H1 (cell line): ENCODE measurements around the gene ITSN1. TPM values are rescaled to one million over a fixed set of nuclear protein-coding genes. Genes with fewer than 3 reads are reported as not detected.

Source experiments
- CTCF ChIA-PET: fragments of 300-600 bp; sonication (Branson Sonifier 250); formaldehyde crosslinking; loops from one replicate; lab custom pipeline; 2021; ENCODE audit not compliant: partially characterized antibody; lab: Charles Lee
- POLR2A ChIA-PET: fragments of 300-600 bp; sonication (Branson Sonifier 250); formaldehyde crosslinking; loops from one replicate; lab custom pipeline; 2021; ENCODE audit warnings: inconsistent platforms; ENCODE audit not compliant: partially characterized antibody; lab: Charles Lee
- DNase-seq, 2 experiments: peaks; one replicate each; pipeline versions ENCODE4 v3.0.0 to v3.0.0-alpha.2; 2010 to 2022; ENCODE audit warnings: low spot score in 2 of 2, low read depth in 1 of 2, mixed read lengths in 1 of 2
- FAIRE-seq: peaks from 2 replicates; lab custom pipeline; 2011; peaks lifted over from hg19 to GRCh38; lab: Jason Lieb, UNC
- H2AFZ ChIP-seq: 2 replicates; pipeline ENCODE4 v1.8.1; 2012; ENCODE audit warnings: low read length, inconsistent platforms
- H2AK5ac ChIP-seq: 2 replicates; pipeline ENCODE4 v1.6.1; 2013; ENCODE audit warnings: low read depth, low read length
- H2BK120ac ChIP-seq: replicated peaks from 2 replicates; pipeline ENCODE3; 2013; ENCODE audit warnings: low read depth, low read length, inconsistent platforms
- H2BK12ac ChIP-seq: 2 replicates; pipeline ENCODE4 v1.6.1; 2013; ENCODE audit warnings: low read depth, low read length
- H2BK15ac ChIP-seq: 2 replicates; pipeline ENCODE4 v1.6.1; 2013; ENCODE audit warnings: low read length
- H2BK20ac ChIP-seq: 2 replicates; pipeline ENCODE4 v1.6.1; 2013; ENCODE audit warnings: low read length
- H2BK5ac ChIP-seq: 2 replicates; pipeline ENCODE4 v1.6.1; 2013; ENCODE audit warnings: low read depth, low read length
- H3K14ac ChIP-seq: 2 replicates; pipeline ENCODE4 v1.6.1; 2013; ENCODE audit warnings: inconsistent platforms; ENCODE audit not compliant: insufficient read length
- H3K18ac ChIP-seq: 2 replicates; pipeline ENCODE4 v1.6.1; 2013; ENCODE audit warnings: low read length; ENCODE audit errors: extremely low read depth
- H3K23ac ChIP-seq: 2 replicates; pipeline ENCODE4 v1.6.1; 2013; ENCODE audit warnings: inconsistent platforms; ENCODE audit not compliant: insufficient read length
- H3K23me2 ChIP-seq: 2 replicates; pipeline ENCODE4 v1.6.1; 2013; ENCODE audit warnings: low read depth, low read length
- H3K27ac ChIP-seq: 2 replicates; pipeline ENCODE4 v1.6.1; 2011; ENCODE audit warnings: low read depth, low read length, inconsistent platforms
- H3K27me3 ChIP-seq, 4 experiments: replicated peaks in 1 of 4; 1 replicate in 1 of 4; 2 replicates in 3 of 4; pipeline versions ENCODE4 v1.6.1 to v1.8.1; 2011 to 2013; ENCODE audit warnings: low read length in 3 of 4, mild to moderate bottlenecking in 3 of 4, inconsistent platforms in 2 of 4, mixed read lengths in 2 of 4, moderate library complexity in 1 of 4; ENCODE audit not compliant: control insufficient read depth in 3 of 4, insufficient read depth in 3 of 4; ENCODE audit errors: extremely low read depth in 1 of 4
- H3K36me3 ChIP-seq, 4 experiments: 2 replicates each; pipeline versions ENCODE4 v1.6.1 to v1.8.1; 2011 to 2013; ENCODE audit warnings: mild to moderate bottlenecking in 4 of 4, low read length in 3 of 4, moderate library complexity in 2 of 4, control low read depth in 1 of 4, inconsistent platforms in 1 of 4; ENCODE audit not compliant: insufficient read depth in 4 of 4, control insufficient read depth in 2 of 4
- H3K4ac ChIP-seq: replicated peaks from 2 replicates; pipeline ENCODE3; 2013; ENCODE audit warnings: low read length, low read depth, mixed read lengths, inconsistent platforms; ENCODE audit not compliant: insufficient read length
- H3K4me1 ChIP-seq, 4 experiments: replicated peaks in 1 of 4; 1 replicate in 1 of 4; 2 replicates in 3 of 4; pipeline versions ENCODE4 v1.6.1 to v1.8.1; 2011 to 2013; ENCODE audit warnings: low read length in 3 of 4, inconsistent platforms in 2 of 4, mixed read lengths in 1 of 4; ENCODE audit not compliant: insufficient read depth in 4 of 4, control insufficient read depth in 3 of 4
- H3K4me2 ChIP-seq, 2 experiments: 2 replicates each; pipeline versions ENCODE4 v1.6.1 to v1.8.1; 2011 to 2013; ENCODE audit warnings: low read depth in 2 of 2, low read length in 2 of 2, control low read depth in 1 of 2, inconsistent platforms in 1 of 2, mild to moderate bottlenecking in 1 of 2; ENCODE audit not compliant: insufficient read depth in 1 of 2
- H3K4me3 ChIP-seq, 4 experiments: fragments of 200-600, 300-600 bp in 1 of 4; sonication (generic), shearing (Covaris generic), sonication (Bioruptor Twin) in 1 of 4; 2 replicates each; pipeline versions ENCODE4 v1.5.1 to v1.8.1; 2011 to 2016; ENCODE audit warnings: low read length in 4 of 4, low read depth in 3 of 4, control low read depth in 2 of 4, inconsistent platforms in 2 of 4, mild to moderate bottlenecking in 2 of 4, mixed read lengths in 1 of 4, moderate library complexity in 1 of 4; ENCODE audit not compliant: insufficient read depth in 2 of 4; ENCODE audit errors: extremely low read depth in 1 of 4
- H3K56ac ChIP-seq: replicated peaks from 2 replicates; pipeline ENCODE3; 2013; ENCODE audit warnings: low read depth, mild to moderate bottlenecking, mixed read lengths, low read length, inconsistent platforms; ENCODE audit not compliant: insufficient read length
- H3K79me1 ChIP-seq: 2 replicates; pipeline ENCODE4 v1.6.1; 2013; ENCODE audit warnings: low read depth, low read length, control low read depth
- H3K79me2 ChIP-seq, 2 experiments: 2 replicates each; pipeline versions ENCODE4 v1.6.1 to v1.8.1; 2012 to 2013; ENCODE audit warnings: low read length in 2 of 2, mild to moderate bottlenecking in 2 of 2, inconsistent platforms in 1 of 2; ENCODE audit not compliant: insufficient read depth in 2 of 2, control insufficient read depth in 1 of 2
- H3K9ac ChIP-seq, 4 experiments: replicated peaks in 1 of 4; 1 replicate in 1 of 4; 2 replicates in 3 of 4; pipeline versions ENCODE4 v1.6.1 to v1.8.1; 2011 to 2013; ENCODE audit warnings: low read depth in 3 of 4, low read length in 3 of 4, control low read depth in 2 of 4, mild to moderate bottlenecking in 2 of 4, moderate library complexity in 2 of 4, inconsistent platforms in 1 of 4; ENCODE audit errors: extremely low read depth in 1 of 4
- H3K9me3 ChIP-seq, 2 experiments: 2 replicates each; pipeline versions ENCODE4 v1.6.1 to v1.8.1; 2012 to 2013; ENCODE audit warnings: mild to moderate bottlenecking in 2 of 2, moderate library complexity in 2 of 2, control low read depth in 1 of 2, inconsistent platforms in 1 of 2, low read depth in 1 of 2, low read length in 1 of 2, mixed read lengths in 1 of 2; ENCODE audit not compliant: insufficient read depth in 2 of 2
- H4K20me1 ChIP-seq, 2 experiments: replicated peaks in 1 of 2; 2 replicates each; pipeline versions ENCODE3 to v1.8.1; 2011 to 2013; ENCODE audit warnings: inconsistent platforms in 2 of 2, low read length in 2 of 2, mild to moderate bottlenecking in 1 of 2; ENCODE audit not compliant: insufficient read depth in 2 of 2, control insufficient read depth in 1 of 2
- H4K5ac ChIP-seq: 2 replicates; pipeline ENCODE4 v1.6.1; 2013; ENCODE audit warnings: low read length, low read depth, mixed read lengths, inconsistent platforms; ENCODE audit not compliant: insufficient read length
- H4K8ac ChIP-seq: 2 replicates; pipeline ENCODE4 v1.8.0; 2013; ENCODE audit warnings: mild to moderate bottlenecking, moderate library complexity, low read length, inconsistent platforms; ENCODE audit not compliant: insufficient read depth; ENCODE audit errors: extremely low read depth
- H4K91ac ChIP-seq: replicated peaks from 2 replicates; pipeline ENCODE3; 2013; ENCODE audit warnings: low read length, mixed read lengths, inconsistent platforms; ENCODE audit not compliant: insufficient read length
- EGR1 ChIP-seq: IDR thresholded peaks from 2 replicates; pipeline ENCODE4 v1.6.1; 2011; ENCODE audit warnings: low read depth, low read length, borderline replicate concordance
- GTF2F1 ChIP-seq: IDR thresholded peaks from 2 replicates; pipeline ENCODE4 v1.6.1; 2012; ENCODE audit warnings: low read depth, low read length, improper control_type of control experiment, borderline replicate concordance
- POU5F1 ChIP-seq: IDR thresholded peaks from 2 replicates; pipeline ENCODE4 v1.6.1; 2011; ENCODE audit warnings: low read depth, mild to moderate bottlenecking, low read length, moderate library complexity
- SIN3A ChIP-seq, 2 experiments: IDR thresholded peaks in 1 of 2; conservative IDR thresholded peaks in 1 of 2; 2 replicates each; pipeline ENCODE4 v1.6.1; 2011 to 2012; ENCODE audit warnings: low read length in 2 of 2, improper control_type of control experiment in 1 of 2, low read depth in 1 of 2, mild to moderate bottlenecking in 1 of 2
- WGBS, 2 experiments: shearing (Covaris generic) in 1 of 2; methylation state at CpG; one replicate each; pipeline versions ENCODE4 v1.1.6 to v1.1.7; 2013 to 2015; ENCODE audit warnings: low lambda C conversion rate in 2 of 2, mixed read lengths in 2 of 2, inconsistent platforms in 1 of 2, low coverage in 1 of 2, missing lambda C conversion rate in 1 of 2; ENCODE audit not compliant: insufficient replicate concordance in 2 of 2, insufficient coverage in 1 of 2, insufficient read length in 1 of 2; ENCODE audit errors: extremely low coverage in 1 of 2, missing lambda C conversion rate in 1 of 2; 5-methylcytosine and 5-hydroxymethylcytosine counted together
- polyA plus RNA-seq, 7 experiments: library from polyadenylated mRNA; depleted of rRNA in 3 of 7; stranded (reverse) in 5 of 7; unstranded in 2 of 7; fragments of >200 nt in 5 of 7; fragments of 200-250 nt in 2 of 7; gene quantifications; 1 replicate in 5 of 7; 2 replicates in 1 of 7; 4 replicates in 1 of 7; pipeline versions ENCODE4 v1.2.1 to v1.2.3, GENCODE V29; 2011 to 2013; ENCODE audit warnings: missing spikeins in 2 of 7, mixed read lengths in 2 of 7
- total RNA-seq: library from RNA; stranded (reverse); fragmentation: NEBNext Ultra II Directional; extraction: Animal tissue kit (Norgen Biotek cat#: 25700); gene quantifications from 2 replicates; pipeline ENCODE4 v1.2.1, GENCODE V29; 2021

ITSN1 gene
- total and polyA plus RNA-seq, 2 of the 8 experiments (the other 6 are each of a cell fraction or from before 2014, with no cell fraction given), result 60.8 to 78.1 TPM

DNA sequence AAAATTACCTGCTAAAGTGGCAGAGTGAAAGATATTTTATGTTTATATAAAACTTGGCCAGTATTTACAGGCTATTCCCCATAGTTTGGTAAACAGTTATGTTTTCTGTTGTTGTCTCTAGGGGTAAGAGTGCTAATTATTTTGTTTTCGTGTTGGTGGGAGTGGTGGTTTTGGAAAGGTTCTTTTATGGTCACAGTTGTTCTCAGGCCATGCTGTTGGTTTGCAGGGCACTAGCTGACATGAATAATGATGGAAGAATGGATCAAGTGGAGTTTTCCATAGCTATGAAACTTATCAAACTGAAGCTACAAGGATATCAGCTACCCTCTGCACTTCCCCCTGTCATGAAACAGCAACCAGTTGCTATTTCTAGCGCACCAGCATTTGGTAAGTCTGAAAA lies 92.5 kb downstream of the ITSN1 start:
- H3K27me3 ChIP-seq, result no peaks in the 10 kb centered on the region
- H2BK120ac ChIP-seq, result no peak overlapping the region
- H2AFZ ChIP-seq, result no peak overlapping the region
- no peak overlapping the region for H3K9ac ChIP-seq
- DNase-seq, result no peak
- TF ChIP-seq POU5F1, result no peak
- no peak for TF ChIP-seq SIN3A (conservative IDR thresholded peaks at IDR 0.05 in 1 of 2, IDR thresholded peaks at IDR 0.05 in 1 of 2; ENCODE audit: low read depth in 1 of 2, low read length in 2 of 2)
- no peak for TF ChIP-seq EGR1
- no peak for TF ChIP-seq GTF2F1
- H3K36me3 ChIP-seq, result peaks cover 0 to 5% (median 1%) of the 10 kb centered on the region in 4 experiments; a peak in 4 of 8 replicates
- ChIA-PET CTCF (no interaction called here), POLR2A (interaction anchor here (1.4 to 2.1 kb wide), 2 partner anchors 11 to 53 kb away, joined by 3 to 5 read pairs; no protein-coding TSS in a partner anchor)
- H4K20me1 ChIP-seq, result no peaks in the 10 kb centered on the region
- H3K4ac ChIP-seq, result no peak overlapping the region
- H3K56ac ChIP-seq, result no peak overlapping the region
- H3K23ac ChIP-seq, result no peak overlapping the region
- no peaks in the 10 kb centered on the region for H3K23me2 ChIP-seq
- no peak overlapping the region for H2BK20ac ChIP-seq
- no peak overlapping the region for H2BK15ac ChIP-seq
- H3K79me1 ChIP-seq, result no peaks in the 10 kb centered on the region
- no peak overlapping the region for H4K5ac ChIP-seq
- no peak overlapping the region for H4K91ac ChIP-seq
- H3K4me1 ChIP-seq, result peaks cover 0 to 4% (median 0%) of the 10 kb centered on the region in 4 experiments; a peak in 2 of 7 replicates
- no peak overlapping the region for H2AK5ac ChIP-seq
- H2BK5ac ChIP-seq, result no peak overlapping the region
- H3K14ac ChIP-seq, result no peak overlapping the region
- no peaks in the 10 kb centered on the region for H3K79me2 ChIP-seq
- 87% methylated on average over 2 of the region's 2 CpGs; no CpG with 5 or more reads in 1 of the 2 experiments for WGBS, 2 experiments
- H3K18ac ChIP-seq, result no peak overlapping the region
- H3K4me3 ChIP-seq, result no peak overlapping the region
- no peaks in the 10 kb centered on the region for H3K9me3 ChIP-seq
- no peak overlapping the region for H3K4me2 ChIP-seq
- H3K27ac ChIP-seq, result no peak overlapping the region
- no peak overlapping the region for H4K8ac ChIP-seq
- FAIRE-seq, result no peak
- no peak overlapping the region for H2BK12ac ChIP-seq
